H1 (cell line): ENCODE measurements around the gene TACR2. TPM values are rescaled to one million over a fixed set of nuclear protein-coding genes. Genes with fewer than 3 reads are reported as not detected.

ENCODE experiments used
- CTCF ChIA-PET: fragments of 300-600 bp; sonication (Branson Sonifier 250); formaldehyde crosslinking; loops from one replicate; lab custom pipeline; 2021; ENCODE audit not compliant: partially characterized antibody; lab: Charles Lee
- POLR2A ChIA-PET: fragments of 300-600 bp; sonication (Branson Sonifier 250); formaldehyde crosslinking; loops from one replicate; lab custom pipeline; 2021; ENCODE audit warnings: inconsistent platforms; ENCODE audit not compliant: partially characterized antibody; lab: Charles Lee
- DNase-seq, 2 experiments: peaks; one replicate each; pipeline versions ENCODE4 v3.0.0 to v3.0.0-alpha.2; 2010 to 2022; ENCODE audit warnings: low spot score in 2 of 2, low read depth in 1 of 2, mixed read lengths in 1 of 2
- FAIRE-seq: peaks from 2 replicates; lab custom pipeline; 2011; peaks lifted over from hg19 to GRCh38; lab: Jason Lieb, UNC
- H2AFZ ChIP-seq: 2 replicates; pipeline ENCODE4 v1.8.1; 2012; ENCODE audit warnings: low read length, inconsistent platforms
- H2AK5ac ChIP-seq: 2 replicates; pipeline ENCODE4 v1.6.1; 2013; ENCODE audit warnings: low read depth, low read length
- H2BK120ac ChIP-seq: replicated peaks from 2 replicates; pipeline ENCODE3; 2013; ENCODE audit warnings: low read depth, low read length, inconsistent platforms
- H2BK12ac ChIP-seq: 2 replicates; pipeline ENCODE4 v1.6.1; 2013; ENCODE audit warnings: low read depth, low read length
- H2BK15ac ChIP-seq: 2 replicates; pipeline ENCODE4 v1.6.1; 2013; ENCODE audit warnings: low read length
- H2BK20ac ChIP-seq: 2 replicates; pipeline ENCODE4 v1.6.1; 2013; ENCODE audit warnings: low read length
- H2BK5ac ChIP-seq: 2 replicates; pipeline ENCODE4 v1.6.1; 2013; ENCODE audit warnings: low read depth, low read length
- H3K14ac ChIP-seq: 2 replicates; pipeline ENCODE4 v1.6.1; 2013; ENCODE audit warnings: inconsistent platforms; ENCODE audit not compliant: insufficient read length
- H3K18ac ChIP-seq: 2 replicates; pipeline ENCODE4 v1.6.1; 2013; ENCODE audit warnings: low read length; ENCODE audit errors: extremely low read depth
- H3K23ac ChIP-seq: 2 replicates; pipeline ENCODE4 v1.6.1; 2013; ENCODE audit warnings: inconsistent platforms; ENCODE audit not compliant: insufficient read length
- H3K23me2 ChIP-seq: 2 replicates; pipeline ENCODE4 v1.6.1; 2013; ENCODE audit warnings: low read depth, low read length
- H3K27ac ChIP-seq: 2 replicates; pipeline ENCODE4 v1.6.1; 2011; ENCODE audit warnings: low read depth, low read length, inconsistent platforms
- H3K27me3 ChIP-seq, 4 experiments: replicated peaks in 1 of 4; 1 replicate in 1 of 4; 2 replicates in 3 of 4; pipeline versions ENCODE4 v1.6.1 to v1.8.1; 2011 to 2013; ENCODE audit warnings: low read length in 3 of 4, mild to moderate bottlenecking in 3 of 4, inconsistent platforms in 2 of 4, mixed read lengths in 2 of 4, moderate library complexity in 1 of 4; ENCODE audit not compliant: control insufficient read depth in 3 of 4, insufficient read depth in 3 of 4; ENCODE audit errors: extremely low read depth in 1 of 4
- H3K36me3 ChIP-seq, 4 experiments: 2 replicates each; pipeline versions ENCODE4 v1.6.1 to v1.8.1; 2011 to 2013; ENCODE audit warnings: mild to moderate bottlenecking in 4 of 4, low read length in 3 of 4, moderate library complexity in 2 of 4, control low read depth in 1 of 4, inconsistent platforms in 1 of 4; ENCODE audit not compliant: insufficient read depth in 4 of 4, control insufficient read depth in 2 of 4
- H3K4ac ChIP-seq: replicated peaks from 2 replicates; pipeline ENCODE3; 2013; ENCODE audit warnings: low read length, low read depth, mixed read lengths, inconsistent platforms; ENCODE audit not compliant: insufficient read length
- H3K4me1 ChIP-seq, 4 experiments: replicated peaks in 1 of 4; 1 replicate in 1 of 4; 2 replicates in 3 of 4; pipeline versions ENCODE4 v1.6.1 to v1.8.1; 2011 to 2013; ENCODE audit warnings: low read length in 3 of 4, inconsistent platforms in 2 of 4, mixed read lengths in 1 of 4; ENCODE audit not compliant: insufficient read depth in 4 of 4, control insufficient read depth in 3 of 4
- H3K4me2 ChIP-seq, 2 experiments: 2 replicates each; pipeline versions ENCODE4 v1.6.1 to v1.8.1; 2011 to 2013; ENCODE audit warnings: low read depth in 2 of 2, low read length in 2 of 2, control low read depth in 1 of 2, inconsistent platforms in 1 of 2, mild to moderate bottlenecking in 1 of 2; ENCODE audit not compliant: insufficient read depth in 1 of 2
- H3K4me3 ChIP-seq, 4 experiments: fragments of 200-600, 300-600 bp in 1 of 4; sonication (generic), shearing (Covaris generic), sonication (Bioruptor Twin) in 1 of 4; 2 replicates each; pipeline versions ENCODE4 v1.5.1 to v1.8.1; 2011 to 2016; ENCODE audit warnings: low read length in 4 of 4, low read depth in 3 of 4, control low read depth in 2 of 4, inconsistent platforms in 2 of 4, mild to moderate bottlenecking in 2 of 4, mixed read lengths in 1 of 4, moderate library complexity in 1 of 4; ENCODE audit not compliant: insufficient read depth in 2 of 4; ENCODE audit errors: extremely low read depth in 1 of 4
- H3K56ac ChIP-seq: replicated peaks from 2 replicates; pipeline ENCODE3; 2013; ENCODE audit warnings: low read depth, mild to moderate bottlenecking, mixed read lengths, low read length, inconsistent platforms; ENCODE audit not compliant: insufficient read length
- H3K79me1 ChIP-seq: 2 replicates; pipeline ENCODE4 v1.6.1; 2013; ENCODE audit warnings: low read depth, low read length, control low read depth
- H3K79me2 ChIP-seq, 2 experiments: 2 replicates each; pipeline versions ENCODE4 v1.6.1 to v1.8.1; 2012 to 2013; ENCODE audit warnings: low read length in 2 of 2, mild to moderate bottlenecking in 2 of 2, inconsistent platforms in 1 of 2; ENCODE audit not compliant: insufficient read depth in 2 of 2, control insufficient read depth in 1 of 2
- H3K9ac ChIP-seq, 4 experiments: replicated peaks in 1 of 4; 1 replicate in 1 of 4; 2 replicates in 3 of 4; pipeline versions ENCODE4 v1.6.1 to v1.8.1; 2011 to 2013; ENCODE audit warnings: low read depth in 3 of 4, low read length in 3 of 4, control low read depth in 2 of 4, mild to moderate bottlenecking in 2 of 4, moderate library complexity in 2 of 4, inconsistent platforms in 1 of 4; ENCODE audit errors: extremely low read depth in 1 of 4
- H3K9me3 ChIP-seq, 2 experiments: 2 replicates each; pipeline versions ENCODE4 v1.6.1 to v1.8.1; 2012 to 2013; ENCODE audit warnings: mild to moderate bottlenecking in 2 of 2, moderate library complexity in 2 of 2, control low read depth in 1 of 2, inconsistent platforms in 1 of 2, low read depth in 1 of 2, low read length in 1 of 2, mixed read lengths in 1 of 2; ENCODE audit not compliant: insufficient read depth in 2 of 2
- H4K20me1 ChIP-seq, 2 experiments: replicated peaks in 1 of 2; 2 replicates each; pipeline versions ENCODE3 to v1.8.1; 2011 to 2013; ENCODE audit warnings: inconsistent platforms in 2 of 2, low read length in 2 of 2, mild to moderate bottlenecking in 1 of 2; ENCODE audit not compliant: insufficient read depth in 2 of 2, control insufficient read depth in 1 of 2
- H4K5ac ChIP-seq: 2 replicates; pipeline ENCODE4 v1.6.1; 2013; ENCODE audit warnings: low read length, low read depth, mixed read lengths, inconsistent platforms; ENCODE audit not compliant: insufficient read length
- H4K8ac ChIP-seq: 2 replicates; pipeline ENCODE4 v1.8.0; 2013; ENCODE audit warnings: mild to moderate bottlenecking, moderate library complexity, low read length, inconsistent platforms; ENCODE audit not compliant: insufficient read depth; ENCODE audit errors: extremely low read depth
- H4K91ac ChIP-seq: replicated peaks from 2 replicates; pipeline ENCODE3; 2013; ENCODE audit warnings: low read length, mixed read lengths, inconsistent platforms; ENCODE audit not compliant: insufficient read length
- CBX5 ChIP-seq: fragments of 300-800, 300-1000 bp; sonication (generic); IDR thresholded peaks from 2 replicates; pipeline ENCODE4 v1.7.1; 2016; ENCODE audit warnings: antibody characterized with exemption, low read length, low read depth
- HDAC6 ChIP-seq: IDR thresholded peaks from one replicate; pipeline ENCODE4 v1.7.1; 2012; ENCODE audit warnings: low read depth, mild to moderate bottlenecking, inconsistent platforms, low read length, moderate library complexity
- RXRA ChIP-seq: IDR thresholded peaks from 2 replicates; pipeline ENCODE4 v1.6.1; 2011; ENCODE audit warnings: low read depth, mild to moderate bottlenecking, low read length, moderate library complexity; ENCODE audit not compliant: insufficient read depth
- WGBS, 2 experiments: shearing (Covaris generic) in 1 of 2; methylation state at CpG; one replicate each; pipeline versions ENCODE4 v1.1.6 to v1.1.7; 2013 to 2015; ENCODE audit warnings: low lambda C conversion rate in 2 of 2, mixed read lengths in 2 of 2, inconsistent platforms in 1 of 2, low coverage in 1 of 2, missing lambda C conversion rate in 1 of 2; ENCODE audit not compliant: insufficient replicate concordance in 2 of 2, insufficient coverage in 1 of 2, insufficient read length in 1 of 2; ENCODE audit errors: extremely low coverage in 1 of 2, missing lambda C conversion rate in 1 of 2; 5-methylcytosine and 5-hydroxymethylcytosine counted together
- polyA plus RNA-seq, 7 experiments: library from polyadenylated mRNA; depleted of rRNA in 3 of 7; stranded (reverse) in 5 of 7; unstranded in 2 of 7; fragments of >200 nt in 5 of 7; fragments of 200-250 nt in 2 of 7; gene quantifications; 1 replicate in 5 of 7; 2 replicates in 1 of 7; 4 replicates in 1 of 7; pipeline versions ENCODE4 v1.2.1 to v1.2.3, GENCODE V29; 2011 to 2013; ENCODE audit warnings: missing spikeins in 2 of 7, mixed read lengths in 2 of 7
- total RNA-seq: library from RNA; stranded (reverse); fragmentation: NEBNext Ultra II Directional; extraction: Animal tissue kit (Norgen Biotek cat#: 25700); gene quantifications from 2 replicates; pipeline ENCODE4 v1.2.1, GENCODE V29; 2021

TACR2 gene
- total and polyA plus RNA-seq, 2 of the 8 experiments (the other 6 are each of a cell fraction or from before 2014, with no cell fraction given), result 0.06 TPM; not detected in 1

DNA sequence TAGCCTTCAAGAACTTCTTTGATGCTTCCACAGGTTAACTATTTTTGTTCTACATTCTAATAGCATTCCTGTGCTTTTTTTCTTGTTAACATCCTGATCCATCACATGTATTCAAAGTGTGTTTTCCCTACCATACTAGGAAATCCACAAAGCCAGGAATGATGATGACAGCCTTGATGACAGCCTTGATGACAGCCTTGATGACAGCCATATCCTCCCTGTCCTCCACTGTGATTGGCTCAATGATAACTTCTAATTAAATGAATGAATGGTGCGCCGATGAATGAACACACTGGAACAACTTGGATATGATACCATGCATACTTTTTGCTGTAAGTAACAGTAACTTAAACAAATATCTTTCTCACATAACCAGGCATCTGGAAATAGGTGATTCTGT lies 8.3 kb upstream of the TACR2 start:
- Histone ChIP-seq H4K5ac (no peak overlapping the region), H4K8ac (no peak overlapping the region), H2BK5ac (no peak overlapping the region), H3K14ac (no peak overlapping the region), H3K4me1 (no peaks in the 10 kb centered on the region), H2BK12ac (no peak overlapping the region), H3K18ac (no peak overlapping the region), H3K4me3 (no peak overlapping the region), H2AFZ (no peak overlapping the region), H3K27ac (no peak overlapping the region), H2BK20ac (no peak overlapping the region), H3K27me3 (no peaks in the 10 kb centered on the region), H2BK120ac (no peak overlapping the region), H3K4ac (no peak overlapping the region), H4K20me1 (no peaks in the 10 kb centered on the region), H3K9me3 (no peaks in the 10 kb centered on the region), H3K79me1 (no peaks in the 10 kb centered on the region), H4K91ac (no peak overlapping the region), H2BK15ac (no peak overlapping the region), H3K23me2 (no peaks in the 10 kb centered on the region), H3K4me2 (no peak overlapping the region), H3K79me2 (no peaks in the 10 kb centered on the region), H3K23ac (no peak overlapping the region), H2AK5ac (no peak overlapping the region), H3K56ac (no peak overlapping the region), H3K36me3 (no peaks in the 10 kb centered on the region), H3K9ac (no peak overlapping the region)
- FAIRE-seq, result no peak
- WGBS, 2 experiments, result 98% methylated on average over 2 of the region's 2 CpGs; no CpG with 5 or more reads in 1 of the 2 experiments
- POLR2A ChIA-PET, result no interaction called here
- no peak for DNase-seq
- CTCF ChIA-PET, result interaction anchor here (0.8 to 16.6 kb wide), 5 partner anchors 10 to 90 kb away, joined by 3 to 150 read pairs (median 5); partner anchors contain the start of gene TSPAN15
- TF ChIP-seq CBX5 (no peak), HDAC6 (no peak), RXRA (no peak)
